ENCODE measurements around the gene PCDH15.
"Not testable (repeated sequence)": the region's sequence is repeated elsewhere in the genome, so short reads cannot be mapped to it uniquely, and the experiment has no call there.

The PCDH15 gene

DNA sequence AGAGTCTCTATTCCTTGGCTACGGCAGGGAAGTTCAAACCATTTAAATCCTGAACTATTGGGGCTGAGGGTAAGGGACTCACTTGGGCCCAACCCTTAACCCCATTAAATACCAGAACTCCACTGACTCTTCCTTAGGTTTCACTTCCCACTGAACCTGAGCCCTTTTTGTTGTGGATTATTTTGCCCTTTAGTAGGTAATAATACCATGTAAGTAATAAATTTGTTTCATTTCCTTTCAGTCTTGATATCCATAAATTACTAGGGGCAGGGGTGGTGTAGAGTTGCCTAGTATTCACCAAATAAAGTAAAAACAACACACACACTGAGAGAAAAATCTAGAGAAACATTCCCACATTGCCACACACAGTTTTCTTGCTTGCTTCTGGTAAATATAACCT is 352.0 kb downstream of the PCDH15 start:
- H3K27ac ChIP-seq (ENCODE audit: low read depth, low read length) = no peak overlapping the region
- H3K4me3 ChIP-seq (ENCODE audit: low read length) = no peak overlapping the region
- H3K36me3 ChIP-seq (ENCODE audit: control insufficient read depth, insufficient read depth, low read length) = no peaks in the 10 kb centered on the region
- H3K9ac ChIP-seq (ENCODE audit: low read length) = no peak overlapping the region
- no peaks in the 10 kb centered on the region for H3K27me3 ChIP-seq (ENCODE audit: control insufficient read depth, insufficient read depth, low read length)
- H3K4me1 ChIP-seq (ENCODE audit: control insufficient read depth, insufficient read depth, low read length) = no peaks in the 10 kb centered on the region

DNA sequence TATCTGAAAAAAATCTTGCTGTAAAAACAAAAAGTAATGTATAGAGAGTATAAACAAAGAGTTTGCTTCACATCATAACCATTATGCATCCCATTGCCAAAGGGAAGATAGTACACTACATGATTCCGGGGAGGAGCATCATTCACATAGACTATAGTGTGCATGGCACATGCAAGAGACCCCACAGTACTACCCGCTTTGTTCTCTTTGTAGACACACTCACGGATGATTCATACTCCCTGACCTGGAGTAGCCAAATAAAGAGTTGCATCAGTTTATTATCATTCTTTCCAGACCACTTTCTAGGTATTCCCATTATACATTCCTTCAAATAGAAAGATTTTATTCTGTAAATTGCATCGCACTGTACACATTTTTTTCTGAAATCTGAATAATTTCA is 356.9 kb downstream of the PCDH15 start:
- no peaks in the 10 kb centered on the region for H3K4me1 ChIP-seq (ENCODE audit: control insufficient read depth, insufficient read depth, low read length)
- no peak overlapping the region for H3K27ac ChIP-seq (ENCODE audit: low read depth, low read length)
- no peak overlapping the region for H3K4me3 ChIP-seq (ENCODE audit: low read length)
- H3K27me3 ChIP-seq (ENCODE audit: control insufficient read depth, insufficient read depth, low read length) = no peaks in the 10 kb centered on the region
- H3K36me3 ChIP-seq (ENCODE audit: control insufficient read depth, insufficient read depth, low read length) = no peaks in the 10 kb centered on the region
- H3K9ac ChIP-seq (ENCODE audit: low read length) = no peak overlapping the region

DNA sequence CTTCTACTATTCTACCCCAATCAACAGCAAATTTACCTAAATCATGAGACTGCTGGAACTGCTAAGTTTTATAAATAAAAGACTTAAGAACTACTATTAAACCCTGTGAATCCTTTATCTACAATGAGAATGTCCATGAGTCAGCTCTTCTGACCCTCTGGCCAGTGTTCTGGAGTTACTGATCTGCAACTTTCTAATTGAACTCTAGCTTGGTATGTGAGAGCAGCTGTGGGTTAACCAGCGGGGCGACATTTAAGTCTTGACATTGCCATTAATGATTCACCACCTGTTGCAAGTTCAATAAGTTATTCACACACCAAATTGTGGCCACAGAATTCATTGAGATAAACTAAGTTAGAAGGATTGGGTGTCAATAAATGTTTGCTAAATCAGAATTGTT is 359.8 kb downstream of the PCDH15 start:
- Histone ChIP-seq H3K27ac (ENCODE audit: low read depth, low read length) (no peak overlapping the region), H3K36me3 (ENCODE audit: control insufficient read depth, insufficient read depth, low read length) (no peaks in the 10 kb centered on the region), H3K4me1 (ENCODE audit: control insufficient read depth, insufficient read depth, low read length) (no peaks in the 10 kb centered on the region), H3K27me3 (ENCODE audit: control insufficient read depth, insufficient read depth, low read length) (no peaks in the 10 kb centered on the region), H3K4me3 (ENCODE audit: low read length) (no peak overlapping the region), H3K9ac (ENCODE audit: low read length) (no peak overlapping the region)

DNA sequence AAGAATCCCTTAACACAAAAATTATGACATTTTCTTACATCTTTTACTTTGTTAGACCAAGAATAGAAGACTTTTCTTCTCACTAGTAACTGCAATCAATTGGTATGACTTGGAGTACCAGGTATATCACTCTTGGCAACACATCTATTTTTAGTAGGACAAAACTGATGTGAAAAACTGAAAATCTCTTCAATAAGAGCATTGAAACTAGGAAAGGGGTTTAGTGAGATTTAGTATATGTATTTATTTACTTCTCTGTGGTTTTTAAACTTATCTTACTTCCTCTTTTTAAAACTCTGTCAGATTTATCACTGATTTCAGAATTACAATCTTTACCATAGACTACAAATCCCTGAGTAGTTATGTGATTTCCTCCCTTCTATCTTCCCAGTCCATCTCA is 366.2 kb downstream of the PCDH15 start:
- no peaks in the 10 kb centered on the region for H3K27me3 ChIP-seq (ENCODE audit: control insufficient read depth, insufficient read depth, low read length)
- H3K36me3 ChIP-seq (ENCODE audit: control insufficient read depth, insufficient read depth, low read length) = no peaks in the 10 kb centered on the region
- no peaks in the 10 kb centered on the region for H3K4me1 ChIP-seq (ENCODE audit: control insufficient read depth, insufficient read depth, low read length)
- no peak overlapping the region for H3K4me3 ChIP-seq (ENCODE audit: low read length)
- H3K9ac ChIP-seq (ENCODE audit: low read length) = no peak overlapping the region
- H3K27ac ChIP-seq (ENCODE audit: low read depth, low read length) = no peak overlapping the region

DNA sequence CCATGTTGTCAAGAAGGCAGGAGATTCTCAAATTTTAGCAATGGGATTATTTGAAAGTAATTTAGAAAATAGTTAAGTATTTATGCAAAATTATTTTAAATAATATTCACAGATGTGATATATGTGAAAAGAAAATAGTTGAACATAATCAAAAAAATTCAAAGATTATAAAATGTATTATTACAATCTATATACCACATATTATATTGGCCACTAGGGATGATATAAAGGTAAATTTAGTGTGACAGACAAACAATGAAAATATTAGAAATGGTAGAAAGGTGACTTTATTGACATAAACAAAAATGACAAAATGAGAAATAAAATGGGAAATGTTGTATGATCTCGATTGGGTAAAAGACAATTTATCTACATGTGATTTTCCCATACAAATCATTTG is 385.5 kb downstream of the PCDH15 start:
- Histone ChIP-seq H3K4me1 (ENCODE audit: control insufficient read depth, insufficient read depth, low read length) (no peaks in the 10 kb centered on the region), H3K36me3 (ENCODE audit: control insufficient read depth, insufficient read depth, low read length) (no peaks in the 10 kb centered on the region), H3K9ac (ENCODE audit: low read length) (no peak overlapping the region), H3K27me3 (ENCODE audit: control insufficient read depth, insufficient read depth, low read length) (no peaks in the 10 kb centered on the region), H3K27ac (ENCODE audit: low read depth, low read length) (no peak overlapping the region), H3K4me3 (ENCODE audit: low read length) (no peak overlapping the region)

DNA sequence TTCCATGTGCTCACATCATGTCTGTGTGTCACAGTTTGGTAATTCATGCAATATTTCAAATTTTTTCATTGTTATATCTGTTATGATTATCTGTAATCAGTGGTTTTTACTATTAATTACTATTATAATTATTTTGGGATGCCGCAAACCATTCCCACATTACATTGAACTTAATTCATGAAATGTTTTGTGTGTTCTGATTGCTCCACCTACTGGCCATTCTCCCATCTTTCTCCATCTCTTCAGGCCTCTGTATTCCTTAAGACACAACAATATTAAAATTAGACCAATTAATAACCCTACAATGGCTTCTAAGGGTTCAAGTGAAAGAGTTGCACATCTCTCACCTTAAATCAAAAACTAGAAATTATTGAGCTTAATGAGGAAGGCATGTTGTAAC is 398.5 kb downstream of the PCDH15 start:
- Histone ChIP-seq H3K4me3 (ENCODE audit: low read length) (no peak overlapping the region), H3K36me3 (ENCODE audit: control insufficient read depth, insufficient read depth, low read length) (no peaks in the 10 kb centered on the region), H3K9ac (ENCODE audit: low read length) (no peak overlapping the region), H3K4me1 (ENCODE audit: control insufficient read depth, insufficient read depth, low read length) (no peaks in the 10 kb centered on the region), H3K27me3 (ENCODE audit: control insufficient read depth, insufficient read depth, low read length) (no peaks in the 10 kb centered on the region), H3K27ac (ENCODE audit: low read depth, low read length) (no peak overlapping the region)

DNA sequence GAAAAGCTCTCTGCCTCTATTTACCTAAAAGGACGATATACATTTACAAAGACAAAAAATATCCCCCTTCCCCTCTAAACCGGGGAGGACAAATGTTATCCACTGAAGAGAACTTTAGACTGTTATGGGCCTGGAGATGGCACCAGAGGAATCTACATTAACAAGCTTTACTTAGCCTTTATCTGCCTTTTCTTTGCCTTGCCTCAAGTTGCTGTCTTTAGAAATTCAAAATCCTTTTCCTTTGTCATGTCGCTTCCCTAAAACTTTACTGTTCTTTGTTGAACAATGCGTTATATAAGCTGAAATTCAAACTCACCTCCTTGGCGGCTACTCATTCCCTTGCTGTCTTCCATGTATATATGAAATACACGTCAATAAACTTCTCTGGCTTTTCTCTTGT is 405.0 kb downstream of the PCDH15 start:
- Histone ChIP-seq H3K27me3 (ENCODE audit: control insufficient read depth, insufficient read depth, low read length) (no peaks in the 10 kb centered on the region), H3K4me1 (ENCODE audit: control insufficient read depth, insufficient read depth, low read length) (no peaks in the 10 kb centered on the region), H3K4me3 (ENCODE audit: low read length) (no peak overlapping the region), H3K36me3 (ENCODE audit: control insufficient read depth, insufficient read depth, low read length) (no peaks in the 10 kb centered on the region), H3K9ac (ENCODE audit: low read length) (no peak overlapping the region), H3K27ac (ENCODE audit: low read depth, low read length) (no peak overlapping the region)

DNA sequence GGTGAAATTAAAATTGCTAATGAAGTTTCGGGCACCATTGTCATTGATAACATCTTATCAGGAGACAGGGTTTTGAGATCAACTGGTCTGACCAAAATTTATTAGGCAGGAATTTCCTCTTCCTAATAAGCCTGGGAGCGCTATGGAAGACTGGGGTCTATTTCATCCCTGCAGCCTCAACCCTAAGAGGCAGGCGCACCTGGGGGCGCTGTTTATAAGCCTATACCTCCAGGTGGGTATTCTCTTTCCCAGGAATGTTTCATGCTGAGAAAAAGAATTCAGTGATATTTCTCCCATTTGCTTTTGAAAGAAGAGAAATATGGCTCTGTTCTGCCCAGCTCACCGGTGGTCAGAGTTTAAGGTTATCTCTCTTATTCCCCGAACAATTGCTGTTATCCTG is 406.4 kb downstream of the PCDH15 start:
- H3K27me3 ChIP-seq (ENCODE audit: control insufficient read depth, insufficient read depth, low read length); H3K4me1 ChIP-seq (ENCODE audit: control insufficient read depth, insufficient read depth, low read length); H3K27ac ChIP-seq (ENCODE audit: low read depth, low read length); H3K4me3 ChIP-seq (ENCODE audit: low read length); H3K9ac ChIP-seq (ENCODE audit: low read length); H3K36me3 ChIP-seq (ENCODE audit: control insufficient read depth, insufficient read depth, low read length): not testable (repeated sequence)

DNA sequence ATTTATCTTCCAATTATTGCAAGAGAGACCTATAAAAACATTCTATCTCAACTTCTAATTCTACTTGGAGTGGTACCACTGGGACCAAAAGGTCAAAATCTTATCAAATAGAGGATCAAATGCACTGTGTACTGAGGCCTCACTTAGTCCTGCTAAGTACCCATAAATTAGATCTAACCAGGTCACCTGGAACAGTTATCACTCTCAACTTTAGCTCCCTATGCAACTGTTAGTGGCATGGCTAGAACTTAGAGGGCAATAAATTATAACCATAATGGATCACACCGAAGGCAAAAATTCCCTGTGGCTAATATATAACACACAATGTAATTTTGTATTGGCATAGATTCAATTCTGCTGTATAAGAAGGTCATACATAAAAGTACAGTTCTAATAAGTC is 428.9 kb downstream of the PCDH15 start:
- Histone ChIP-seq H3K4me3 (ENCODE audit: low read length) (no peak overlapping the region), H3K4me1 (ENCODE audit: control insufficient read depth, insufficient read depth, low read length) (no peaks in the 10 kb centered on the region), H3K27me3 (ENCODE audit: control insufficient read depth, insufficient read depth, low read length) (no peaks in the 10 kb centered on the region), H3K36me3 (ENCODE audit: control insufficient read depth, insufficient read depth, low read length) (no peaks in the 10 kb centered on the region), H3K27ac (ENCODE audit: low read depth, low read length) (no peak overlapping the region), H3K9ac (ENCODE audit: low read length) (no peak overlapping the region)

DNA sequence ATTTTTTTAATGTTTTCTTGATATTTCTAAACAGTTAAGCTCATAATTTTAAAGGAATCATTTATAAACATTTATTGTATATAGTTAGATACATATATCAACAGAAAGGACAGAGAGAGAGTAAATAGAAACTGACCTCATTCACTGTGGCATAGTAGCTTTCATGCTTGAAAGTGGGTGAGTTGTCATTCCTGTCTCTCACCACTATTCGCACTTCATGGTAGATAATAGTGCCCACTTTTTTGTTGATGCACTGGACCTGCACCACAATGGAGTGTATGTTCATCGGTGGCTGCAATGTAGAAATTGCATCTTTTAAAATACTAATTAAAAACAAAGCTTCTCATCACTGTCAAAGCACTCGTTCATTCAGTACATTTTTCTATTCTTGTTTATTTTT is 432.0 kb downstream of the PCDH15 start:
- no peaks in the 10 kb centered on the region for H3K27me3 ChIP-seq (ENCODE audit: control insufficient read depth, insufficient read depth, low read length)
- H3K9ac ChIP-seq (ENCODE audit: low read length) = no peak overlapping the region
- H3K4me3 ChIP-seq (ENCODE audit: low read length) = no peak overlapping the region
- H3K27ac ChIP-seq (ENCODE audit: low read depth, low read length) = no peak overlapping the region
- no peaks in the 10 kb centered on the region for H3K4me1 ChIP-seq (ENCODE audit: control insufficient read depth, insufficient read depth, low read length)
- H3K36me3 ChIP-seq (ENCODE audit: control insufficient read depth, insufficient read depth, low read length) = no peaks in the 10 kb centered on the region

DNA sequence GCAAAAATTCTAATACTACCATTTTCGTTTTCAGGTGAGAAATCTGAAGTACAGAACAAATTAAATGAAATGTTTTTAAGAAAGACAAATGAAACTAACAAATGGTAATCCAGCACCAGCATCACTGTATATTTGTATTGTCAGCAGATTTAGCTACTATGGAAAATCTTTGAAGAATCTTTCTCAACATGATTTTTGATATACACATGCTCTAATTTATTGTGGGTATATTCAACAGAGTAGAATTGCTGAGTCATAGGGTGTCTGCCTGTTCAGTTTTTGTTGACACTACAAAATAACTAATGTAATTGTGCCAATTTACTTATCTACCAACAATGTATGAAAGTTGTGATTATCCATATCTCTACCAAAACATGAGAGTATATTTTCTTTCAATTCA is 437.6 kb downstream of the PCDH15 start:
- no peaks in the 10 kb centered on the region for H3K4me1 ChIP-seq (ENCODE audit: control insufficient read depth, insufficient read depth, low read length)
- H3K27ac ChIP-seq (ENCODE audit: low read depth, low read length) = no peak overlapping the region
- H3K4me3 ChIP-seq (ENCODE audit: low read length) = no peak overlapping the region

DNA sequence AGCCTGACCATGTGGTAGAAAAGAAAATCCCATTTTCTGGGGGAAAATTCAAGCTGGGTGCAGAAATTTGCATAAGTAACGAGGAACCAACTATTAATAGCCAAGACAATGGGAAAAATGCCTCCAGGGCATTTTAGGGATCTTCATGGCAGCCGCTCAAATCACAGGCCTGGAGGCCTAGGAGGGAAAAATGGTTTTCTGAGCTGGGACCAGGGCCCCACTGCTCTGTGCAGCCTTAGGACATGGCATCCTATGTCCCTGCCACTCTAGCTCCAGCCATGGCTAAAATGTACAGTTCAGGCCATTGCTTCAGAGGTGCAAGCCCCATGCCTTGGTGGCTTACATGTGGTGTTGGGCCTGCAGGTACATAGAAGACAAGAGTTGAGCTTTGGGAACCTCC is 459.0 kb downstream of the PCDH15 start:
- Histone ChIP-seq H3K9ac (ENCODE audit: low read length) (no peak overlapping the region), H3K4me1 (ENCODE audit: control insufficient read depth, insufficient read depth, low read length) (no peaks in the 10 kb centered on the region), H3K27me3 (ENCODE audit: control insufficient read depth, insufficient read depth, low read length) (no peaks in the 10 kb centered on the region), H3K4me3 (ENCODE audit: low read length) (no peak overlapping the region), H3K27ac (ENCODE audit: low read depth, low read length) (no peak overlapping the region), H3K36me3 (ENCODE audit: control insufficient read depth, insufficient read depth, low read length) (no peaks in the 10 kb centered on the region)

More for the DNA sequence above, 437.6 kb downstream of the PCDH15 start:
- Histone ChIP-seq H3K9ac (ENCODE audit: low read length) (no peak overlapping the region), H3K27me3 (ENCODE audit: control insufficient read depth, insufficient read depth, low read length) (no peaks in the 10 kb centered on the region), H3K36me3 (ENCODE audit: control insufficient read depth, insufficient read depth, low read length) (no peaks in the 10 kb centered on the region)

DNA sequence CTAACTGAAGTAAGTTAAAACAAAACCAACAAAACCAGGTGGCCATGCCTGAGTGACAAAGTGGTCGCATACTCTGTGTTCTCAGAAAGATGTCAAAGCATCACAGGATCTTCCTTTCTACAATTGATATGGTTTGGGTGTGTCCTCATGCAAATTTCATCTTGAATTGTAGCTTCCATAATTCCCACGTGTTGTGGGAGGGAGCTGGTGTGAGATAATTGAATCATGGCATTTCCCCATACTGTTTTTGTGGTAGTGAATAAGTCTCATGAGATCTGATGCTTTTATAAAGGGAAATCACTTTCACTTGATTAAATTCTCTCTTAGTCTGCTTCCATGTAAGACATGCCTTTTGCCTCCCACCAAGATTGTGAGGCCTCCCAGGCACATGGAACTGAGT is 465.7 kb downstream of the PCDH15 start:
- H3K4me3 ChIP-seq (ENCODE audit: low read length) = no peak overlapping the region
- H3K9ac ChIP-seq (ENCODE audit: low read length) = no peak overlapping the region
- no peaks in the 10 kb centered on the region for H3K36me3 ChIP-seq (ENCODE audit: control insufficient read depth, insufficient read depth, low read length)
- no peak overlapping the region for H3K27ac ChIP-seq (ENCODE audit: low read depth, low read length)
- H3K27me3 ChIP-seq (ENCODE audit: control insufficient read depth, insufficient read depth, low read length) = no peaks in the 10 kb centered on the region
- H3K4me1 ChIP-seq (ENCODE audit: control insufficient read depth, insufficient read depth, low read length) = no peaks in the 10 kb centered on the region

DNA sequence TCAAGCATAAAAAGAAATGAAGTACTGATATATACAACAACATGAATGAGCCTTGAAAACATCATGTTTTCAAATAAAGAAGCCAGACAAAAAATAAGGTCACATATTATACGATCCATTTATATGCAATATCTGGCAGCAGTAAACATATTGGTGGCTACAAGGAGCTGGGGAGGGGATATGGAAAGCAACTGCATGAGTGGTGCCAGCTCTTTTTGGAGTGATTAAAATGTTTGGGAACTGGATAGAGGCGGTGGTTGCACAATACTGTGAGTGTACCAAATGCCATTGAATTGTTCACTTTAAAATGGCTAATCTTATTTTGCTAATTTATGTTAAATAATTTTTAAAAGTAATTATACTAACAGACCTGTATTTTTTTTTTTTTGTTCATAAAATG is 481.7 kb downstream of the PCDH15 start:
- H3K4me3 ChIP-seq (ENCODE audit: low read length) = no peak overlapping the region
- H3K36me3 ChIP-seq (ENCODE audit: control insufficient read depth, insufficient read depth, low read length) = no peaks in the 10 kb centered on the region
- no peaks in the 10 kb centered on the region for H3K4me1 ChIP-seq (ENCODE audit: control insufficient read depth, insufficient read depth, low read length)
- no peak overlapping the region for H3K9ac ChIP-seq (ENCODE audit: low read length)
- no peaks in the 10 kb centered on the region for H3K27me3 ChIP-seq (ENCODE audit: control insufficient read depth, insufficient read depth, low read length)
- no peak overlapping the region for H3K27ac ChIP-seq (ENCODE audit: low read depth, low read length)
